Stimulated activated memory B cell treated with anti-CD40 and anti-IgM and Interleukin-4, amounts not matched to agents 10 μg/mL and 1 μg/mL and 100 μg/mL, for 72 hours (primary cell): Measurements from ENCODE around the gene ICE1.

Experiments used
- ATAC-seq: fragments of 150-1000 bp; cut with Tn5 transposase; 2 replicates; pipeline ENCODE4 v1.10.0; 2021
- H3K27ac Mint-ChIP-seq: one replicate; pipeline ENCODE4 v1.8.0; 2022; ENCODE audit warnings: mild to moderate bottlenecking, mixed read lengths
- H3K27me3 Mint-ChIP-seq: one replicate; pipeline ENCODE4 v1.8.0; 2022; ENCODE audit warnings: mixed read lengths
- H3K36me3 Mint-ChIP-seq: one replicate; pipeline ENCODE4 v1.8.0; 2022; ENCODE audit warnings: mixed read lengths
- H3K4me1 Mint-ChIP-seq: one replicate; pipeline ENCODE4 v1.8.0; 2022; ENCODE audit warnings: mixed read lengths
- H3K4me3 Mint-ChIP-seq: one replicate; pipeline ENCODE4 v1.8.0; 2022; ENCODE audit warnings: mild to moderate bottlenecking, moderate library complexity, mixed read lengths
- H3K9me3 Mint-ChIP-seq: one replicate; pipeline ENCODE4 v1.8.0; 2022; ENCODE audit warnings: mixed read lengths

ICE1 gene

DNA sequence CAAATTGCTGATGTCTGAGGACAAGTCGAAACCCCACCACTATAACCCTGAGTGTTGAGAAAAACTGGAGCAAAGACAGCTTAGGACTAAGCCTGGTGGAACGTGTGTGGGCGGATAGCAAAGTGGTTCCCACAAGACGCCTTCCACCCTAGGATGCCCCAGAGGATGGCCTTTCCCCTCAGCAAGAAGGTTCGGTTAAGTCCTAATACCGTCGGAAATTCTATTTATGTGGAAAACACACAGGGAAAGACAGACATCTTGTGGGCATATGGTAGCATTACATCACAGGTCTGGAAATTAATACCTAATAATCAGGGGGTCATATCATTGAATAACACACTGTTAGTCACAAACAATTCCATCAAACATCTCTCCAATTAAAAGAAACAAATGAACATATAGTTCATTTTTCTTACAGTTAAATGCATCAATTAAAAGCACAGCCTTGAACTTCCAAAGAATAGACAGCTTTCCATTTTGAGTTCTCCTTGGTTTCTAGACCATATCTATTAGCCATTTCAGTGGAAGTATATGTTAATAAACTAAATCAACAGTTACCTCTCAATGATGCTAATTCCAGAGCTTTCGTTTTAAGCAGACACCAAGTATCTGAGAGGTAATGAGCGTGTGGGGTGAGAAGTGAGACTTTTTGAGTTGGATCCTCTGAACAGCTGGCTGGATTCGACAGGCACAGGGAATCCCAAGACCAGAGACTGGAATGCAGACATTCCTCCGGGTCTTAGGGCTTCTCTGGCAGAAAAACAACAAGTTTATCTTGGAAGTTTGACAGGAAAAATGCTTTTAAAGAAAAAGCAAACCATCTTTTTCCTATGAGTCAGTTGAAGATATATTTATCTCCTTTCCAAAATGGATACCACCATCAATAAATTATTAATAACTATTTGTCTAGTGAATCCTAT is 2.9 kb upstream of the ICE1 start:
- peaks cover 14% of the 10 kb centered on the region for H3K4me1 Mint-ChIP-seq
- no peak overlapping the region for H3K4me3 Mint-ChIP-seq
- peaks cover 25% of the 10 kb centered on the region for H3K36me3 Mint-ChIP-seq
- no peaks in the 10 kb centered on the region for H3K27me3 Mint-ChIP-seq
- no peak for ATAC-seq
- peak overlapping the region; percentile 23 for H3K27ac Mint-ChIP-seq
- no peaks in the 10 kb centered on the region for H3K9me3 Mint-ChIP-seq

DNA sequence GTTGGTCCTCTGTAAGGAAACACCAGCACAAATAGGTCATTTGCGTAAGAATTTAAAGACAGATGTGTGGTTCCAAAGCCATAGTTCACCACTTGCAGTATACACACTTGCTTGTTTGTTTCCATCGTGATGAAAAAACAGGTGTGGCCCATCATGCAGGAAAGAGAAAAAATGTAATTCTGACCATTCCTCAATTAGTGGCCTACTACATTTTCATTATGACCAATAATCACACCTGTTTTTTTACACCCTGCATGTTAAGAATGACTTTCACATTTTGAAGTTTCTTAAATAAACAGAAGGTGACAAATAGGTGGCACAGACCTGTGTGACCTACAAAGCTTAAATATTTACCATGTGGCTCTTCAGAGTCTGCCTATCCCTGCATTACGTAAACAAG is 2.2 kb upstream of the ICE1 start:
- no peak overlapping the region for H3K4me3 Mint-ChIP-seq
- H3K27me3 Mint-ChIP-seq: no peaks in the 10 kb centered on the region
- no peak overlapping the region for H3K27ac Mint-ChIP-seq
- peaks cover 18% of the 10 kb centered on the region for H3K36me3 Mint-ChIP-seq
- peaks cover 14% of the 10 kb centered on the region for H3K4me1 Mint-ChIP-seq
- H3K9me3 Mint-ChIP-seq: no peaks in the 10 kb centered on the region
- ATAC-seq: no peak

GRCh38 chr5:5421149-5421960 is 1.1 kb upstream of the ICE1 start:
- peaks cover 11% of the 10 kb centered on the region for H3K36me3 Mint-ChIP-seq
- no peaks in the 10 kb centered on the region for H3K9me3 Mint-ChIP-seq
- ATAC-seq: peak; percentile 0
- peaks cover 14% of the 10 kb centered on the region for H3K4me1 Mint-ChIP-seq
- H3K27ac Mint-ChIP-seq: no peak overlapping the region
- no peaks in the 10 kb centered on the region for H3K27me3 Mint-ChIP-seq
- H3K4me3 Mint-ChIP-seq: no peak overlapping the region

DNA sequence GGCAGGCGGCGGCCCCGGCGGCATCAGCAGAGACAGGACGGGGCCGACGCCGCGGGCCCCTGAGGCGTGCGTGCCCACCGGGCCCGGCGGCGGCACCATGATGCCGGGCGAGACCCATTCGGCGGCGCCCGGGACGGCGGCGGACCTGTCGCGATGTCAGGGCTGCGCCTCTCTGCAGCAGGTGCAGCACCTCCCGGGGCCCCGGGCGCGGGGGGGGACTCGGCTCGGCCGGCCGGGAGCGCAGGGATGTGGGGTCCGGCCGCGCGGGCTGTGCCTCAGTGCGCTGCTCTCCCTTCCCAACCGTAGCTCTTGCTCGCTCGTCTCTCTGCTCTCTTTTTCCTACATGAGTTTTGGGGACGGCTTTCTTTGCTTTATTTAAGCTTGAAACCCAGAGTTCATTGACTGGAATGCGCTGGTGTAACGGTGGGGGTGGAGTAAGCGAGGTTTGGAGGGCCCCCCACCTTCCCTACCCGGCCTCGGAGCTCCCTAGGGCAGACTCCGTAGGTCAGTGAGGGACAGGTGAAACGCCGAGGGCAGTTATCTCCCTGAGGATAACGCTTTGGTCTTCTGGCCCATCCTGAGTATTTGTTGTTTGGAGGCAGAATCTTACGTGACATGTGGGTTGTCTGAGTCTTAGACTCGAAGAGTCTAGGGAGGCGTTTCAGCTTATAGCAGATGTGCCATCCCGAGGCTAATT is 490 bp downstream of the ICE1 start:
- Mint-ChIP-seq H3K9me3 (no peaks in the 10 kb centered on the region), H3K36me3 (peaks cover 9% of the 10 kb centered on the region), H3K4me3 (no peak overlapping the region), H3K27me3 (no peaks in the 10 kb centered on the region), H3K27ac (no peak overlapping the region), H3K4me1 (peaks cover 18% of the 10 kb centered on the region)
- ATAC-seq: peak; percentile 31

DNA sequence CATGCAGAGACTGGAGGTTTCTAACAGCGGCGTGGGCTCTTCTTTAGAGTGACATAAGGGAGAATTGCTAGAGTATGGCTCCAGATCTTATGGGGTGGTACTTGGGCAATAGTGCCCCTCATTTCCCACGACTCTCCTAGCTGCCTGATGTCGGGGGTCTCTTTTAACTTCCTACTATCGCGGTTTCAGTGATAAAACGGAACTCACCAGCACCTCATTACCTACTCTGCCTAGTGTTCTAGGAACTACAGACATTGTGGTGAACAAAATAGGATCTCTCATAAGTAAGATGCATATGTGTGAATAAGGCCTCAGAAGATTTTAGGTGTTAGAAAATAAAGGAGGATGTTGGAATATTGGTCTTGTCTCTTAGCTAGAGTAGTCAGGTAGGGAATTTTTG is 1.1 kb downstream of the ICE1 start:
- no peak overlapping the region for H3K4me3 Mint-ChIP-seq
- H3K4me1 Mint-ChIP-seq: peaks cover 22% of the 10 kb centered on the region
- H3K36me3 Mint-ChIP-seq: peaks cover 12% of the 10 kb centered on the region
- H3K27me3 Mint-ChIP-seq: no peaks in the 10 kb centered on the region
- H3K27ac Mint-ChIP-seq: no peak overlapping the region
- no peaks in the 10 kb centered on the region for H3K9me3 Mint-ChIP-seq
- no peak for ATAC-seq

- H3K4me1 Mint-ChIP-seq: peaks cover 34% of the 10 kb centered on the region
- H3K4me3 Mint-ChIP-seq: no peak overlapping the region
- no peak for ATAC-seq
- H3K27ac Mint-ChIP-seq: no peak overlapping the region
- H3K9me3 Mint-ChIP-seq: no peaks in the 10 kb centered on the region
- H3K36me3 Mint-ChIP-seq: peaks cover 14% of the 10 kb centered on the region
- H3K27me3 Mint-ChIP-seq: no peaks in the 10 kb centered on the region
Measured at GRCh38 chr5:5424736-5425135, 2.3 kb downstream of the ICE1 start.

GRCh38 chr5:5430136-5430535 is 7.7 kb downstream of the ICE1 start:
- no peak overlapping the region for H3K4me3 Mint-ChIP-seq
- no peaks in the 10 kb centered on the region for H3K27me3 Mint-ChIP-seq
- peaks cover 62% of the 10 kb centered on the region for H3K4me1 Mint-ChIP-seq
- no peaks in the 10 kb centered on the region for H3K9me3 Mint-ChIP-seq
- H3K27ac Mint-ChIP-seq: no peak overlapping the region
- peaks cover 31% of the 10 kb centered on the region for H3K36me3 Mint-ChIP-seq
- no peak for ATAC-seq

- Mint-ChIP-seq H3K27ac (no peak overlapping the region), H3K9me3 (no peaks in the 10 kb centered on the region), H3K36me3 (peaks cover 30% of the 10 kb centered on the region), H3K4me3 (no peak overlapping the region), H3K4me1 (peaks cover 64% of the 10 kb centered on the region), H3K27me3 (no peaks in the 10 kb centered on the region)
- no peak for ATAC-seq
Measured at GRCh38 chr5:5432020-5432707, 9.7 kb downstream of the ICE1 start.

- no peak for ATAC-seq
- Mint-ChIP-seq H3K36me3 (peaks cover 32% of the 10 kb centered on the region), H3K4me1 (peaks cover 37% of the 10 kb centered on the region), H3K9me3 (no peaks in the 10 kb centered on the region), H3K27ac (no peak overlapping the region), H3K27me3 (no peaks in the 10 kb centered on the region), H3K4me3 (no peak overlapping the region)
Measured at GRCh38 chr5:5436203-5436760, 13.8 kb downstream of the ICE1 start.

GRCh38 chr5:5437227-5438172 is 15.0 kb downstream of the ICE1 start:
- Mint-ChIP-seq H3K27ac (no peak overlapping the region), H3K9me3 (no peaks in the 10 kb centered on the region), H3K4me1 (peaks cover 25% of the 10 kb centered on the region), H3K36me3 (peaks cover 30% of the 10 kb centered on the region), H3K4me3 (no peak overlapping the region), H3K27me3 (no peaks in the 10 kb centered on the region)
- no peak for ATAC-seq

DNA sequence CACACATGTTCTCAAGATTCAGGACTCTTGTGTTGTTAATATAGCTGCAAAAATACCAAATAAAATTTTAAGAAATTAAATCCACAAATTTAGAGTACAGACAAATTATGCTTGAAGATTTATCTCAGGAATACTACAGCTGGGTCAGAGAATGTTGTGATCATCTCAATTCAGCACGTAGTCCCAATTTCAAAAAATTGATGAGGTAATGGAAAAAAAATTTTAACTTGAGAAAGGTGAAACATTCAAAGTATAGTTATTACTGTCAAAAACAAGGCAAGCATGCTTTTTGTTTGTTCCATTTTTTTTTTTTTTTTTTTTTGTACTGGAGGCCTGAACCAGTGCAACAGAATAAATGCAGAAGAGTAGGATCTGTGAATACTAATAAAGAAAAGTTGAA is 29.4 kb downstream of the ICE1 start:
- H3K4me1 Mint-ChIP-seq: no peaks in the 10 kb centered on the region
- ATAC-seq: no peak

DNA sequence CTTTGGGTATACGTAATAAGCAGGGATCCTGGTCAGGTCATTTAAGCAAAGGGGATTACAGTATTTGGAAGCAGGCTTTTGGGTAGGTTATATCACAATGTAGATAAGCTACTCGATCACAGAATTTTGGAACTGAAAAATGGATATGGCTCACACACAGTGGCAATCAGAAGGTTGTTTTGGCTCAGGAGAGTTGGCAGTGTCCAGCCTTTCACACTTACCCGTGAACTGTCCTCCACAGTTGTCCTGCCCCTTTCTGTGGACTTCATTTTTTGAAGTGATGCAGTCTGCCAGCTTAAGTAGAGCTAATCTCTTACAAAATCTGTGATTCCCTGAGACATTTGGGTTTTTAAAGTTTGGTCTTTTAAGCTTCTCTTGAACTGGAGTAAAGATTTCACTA is 30.7 kb downstream of the ICE1 start:
- H3K4me3 Mint-ChIP-seq: no peak overlapping the region
- no peaks in the 10 kb centered on the region for H3K9me3 Mint-ChIP-seq
- H3K27me3 Mint-ChIP-seq: no peaks in the 10 kb centered on the region
- no peaks in the 10 kb centered on the region for H3K4me1 Mint-ChIP-seq
- peaks cover 58% of the 10 kb centered on the region for H3K36me3 Mint-ChIP-seq
- no peak for ATAC-seq
- H3K27ac Mint-ChIP-seq: no peak overlapping the region

More for the DNA sequence above, 29.4 kb downstream of the ICE1 start:
- H3K4me3 Mint-ChIP-seq: no peak overlapping the region
- no peak overlapping the region for H3K27ac Mint-ChIP-seq
- H3K36me3 Mint-ChIP-seq: peaks cover 49% of the 10 kb centered on the region
- H3K27me3 Mint-ChIP-seq: no peaks in the 10 kb centered on the region
- no peaks in the 10 kb centered on the region for H3K9me3 Mint-ChIP-seq

DNA sequence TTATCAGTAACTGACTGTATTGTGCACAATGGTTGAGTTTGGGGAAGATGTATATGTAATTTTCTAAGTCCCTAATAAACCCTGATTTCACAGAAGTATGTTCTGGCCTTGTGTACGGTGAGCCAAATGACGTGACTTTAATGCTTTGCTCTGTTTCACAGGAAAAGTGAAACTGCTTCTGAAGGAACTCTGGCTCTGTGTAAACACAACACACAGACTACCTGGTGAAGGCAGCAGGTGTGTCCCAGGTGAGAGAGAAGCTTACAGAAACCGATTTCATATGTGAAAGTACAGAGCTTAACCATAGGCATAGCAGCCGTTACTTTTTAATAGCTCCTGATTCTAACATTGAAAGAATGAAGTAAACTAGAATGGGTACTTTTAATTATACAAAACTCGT is 31.9 kb downstream of the ICE1 start:
- Mint-ChIP-seq H3K4me3 (no peak overlapping the region), H3K9me3 (no peaks in the 10 kb centered on the region), H3K27me3 (no peaks in the 10 kb centered on the region), H3K27ac (no peak overlapping the region), H3K4me1 (no peaks in the 10 kb centered on the region), H3K36me3 (peaks cover 65% of the 10 kb centered on the region)
- no peak for ATAC-seq

DNA sequence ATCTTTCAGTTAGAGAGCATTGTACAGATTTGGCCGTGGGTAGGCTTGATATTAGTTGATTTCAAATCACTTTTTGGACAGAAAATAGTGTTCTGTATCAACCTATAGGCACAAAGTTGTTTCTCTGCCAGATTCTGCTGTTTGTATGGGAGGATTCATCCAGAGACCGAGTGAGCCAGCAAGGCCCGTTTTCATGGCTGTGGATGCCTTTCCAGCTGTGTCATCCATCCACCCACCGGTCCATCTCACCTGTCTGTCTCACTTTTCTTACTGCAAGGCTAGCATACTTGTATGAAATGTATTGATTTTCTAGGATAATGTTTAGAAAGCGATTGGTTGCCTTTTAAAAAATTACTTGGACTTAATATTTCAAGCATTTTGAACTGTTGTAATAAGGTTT is 34.4 kb downstream of the ICE1 start:
- Mint-ChIP-seq H3K27ac (no peak overlapping the region), H3K4me1 (no peaks in the 10 kb centered on the region), H3K36me3 (peaks cover 71% of the 10 kb centered on the region), H3K4me3 (no peak overlapping the region), H3K27me3 (no peaks in the 10 kb centered on the region), H3K9me3 (no peaks in the 10 kb centered on the region)
- no peak for ATAC-seq
